PC-3 (cell line): ENCODE data around the gene IKZF1.

ENCODE experiments used
- EZH2phosphoT487 ChIP-seq: fragments of 300-600 bp; sonication (generic); IDR thresholded peaks from 2 replicates; pipeline ENCODE4 v1.6.1; 2018; ENCODE audit warnings: mild to moderate bottlenecking, antibody characterized with exemption, low read length, borderline replicate concordance
- TF ChIP-seq, protein P1 (sequence below): fragments of 300-600 bp; sonication (generic); conservative IDR thresholded peaks from 2 replicates; pipeline ENCODE4 v1.5.1; 2017; ENCODE audit warnings: antibody characterized with exemption, low read depth, mild to moderate bottlenecking, low read length

DNA sequence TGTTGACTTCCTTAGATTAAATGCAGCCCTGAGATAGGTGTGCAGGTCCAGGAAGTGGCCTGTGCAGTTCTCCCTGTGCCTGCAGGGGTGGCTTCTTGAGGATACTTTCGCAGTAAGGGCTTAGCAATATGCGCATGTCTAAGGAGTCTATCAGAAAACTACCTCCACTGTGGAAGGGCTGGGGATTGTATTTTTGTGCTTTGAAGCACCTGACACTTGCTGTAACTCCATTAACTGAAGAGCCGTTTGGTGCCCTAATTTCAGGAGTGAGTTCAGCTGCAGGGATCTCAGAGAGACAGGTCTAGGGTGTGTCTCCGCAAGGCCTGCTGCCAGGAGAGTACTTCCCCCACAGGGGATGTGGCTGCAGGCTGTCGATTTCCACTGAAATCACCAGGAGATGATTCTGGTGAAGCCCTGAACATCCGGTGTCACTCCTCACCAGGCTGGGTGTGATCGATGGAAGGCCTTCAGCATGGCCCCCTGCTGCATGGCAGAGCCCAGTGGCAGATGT, 35.5 kb downstream of the IKZF1 start:
- TF ChIP-seq, protein P1, sequence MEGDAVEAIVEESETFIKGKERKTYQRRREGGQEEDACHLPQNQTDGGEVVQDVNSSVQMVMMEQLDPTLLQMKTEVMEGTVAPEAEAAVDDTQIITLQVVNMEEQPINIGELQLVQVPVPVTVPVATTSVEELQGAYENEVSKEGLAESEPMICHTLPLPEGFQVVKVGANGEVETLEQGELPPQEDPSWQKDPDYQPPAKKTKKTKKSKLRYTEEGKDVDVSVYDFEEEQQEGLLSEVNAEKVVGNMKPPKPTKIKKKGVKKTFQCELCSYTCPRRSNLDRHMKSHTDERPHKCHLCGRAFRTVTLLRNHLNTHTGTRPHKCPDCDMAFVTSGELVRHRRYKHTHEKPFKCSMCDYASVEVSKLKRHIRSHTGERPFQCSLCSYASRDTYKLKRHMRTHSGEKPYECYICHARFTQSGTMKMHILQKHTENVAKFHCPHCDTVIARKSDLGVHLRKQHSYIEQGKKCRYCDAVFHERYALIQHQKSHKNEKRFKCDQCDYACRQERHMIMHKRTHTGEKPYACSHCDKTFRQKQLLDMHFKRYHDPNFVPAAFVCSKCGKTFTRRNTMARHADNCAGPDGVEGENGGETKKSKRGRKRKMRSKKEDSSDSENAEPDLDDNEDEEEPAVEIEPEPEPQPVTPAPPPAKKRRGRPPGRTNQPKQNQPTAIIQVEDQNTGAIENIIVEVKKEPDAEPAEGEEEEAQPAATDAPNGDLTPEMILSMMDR, result no peak
- no peak for TF ChIP-seq EZH2phosphoT487
